Astrocyte (in vitro differentiated cells and primary cell): ENCODE data around the gene TULP4. TPM values are rescaled to one million over a fixed set of nuclear protein-coding genes. Genes with fewer than 3 reads are reported as not detected.

Source experiments
- DNase-seq: peaks from one replicate; pipeline ENCODE4 v3.0.0-alpha.2; 2010; ENCODE audit warnings: low read depth
- FAIRE-seq: peaks from 2 replicates; lab custom pipeline; 2011; peaks lifted over from hg19 to GRCh38; lab: Jason Lieb, UNC
- H2AFZ ChIP-seq: 2 replicates; pipeline ENCODE4 v1.6.0; 2012; ENCODE audit warnings: low read depth, low read length, inconsistent platforms
- H3K27ac ChIP-seq: 2 replicates; pipeline ENCODE4 v1.5.1; 2011; ENCODE audit warnings: low read depth, low read length, inconsistent platforms
- H3K27me3 ChIP-seq: 2 replicates; pipeline ENCODE4 v1.6.0; 2011; ENCODE audit warnings: low read length, inconsistent platforms; ENCODE audit not compliant: insufficient read depth
- H3K36me3 ChIP-seq: 2 replicates; pipeline ENCODE4 v1.5.1; 2011; ENCODE audit warnings: low read length, inconsistent platforms; ENCODE audit not compliant: insufficient read depth
- H3K4me1 ChIP-seq: 2 replicates; pipeline ENCODE4 v1.5.1; 2011; ENCODE audit warnings: low read length, inconsistent platforms; ENCODE audit not compliant: insufficient read depth
- H3K4me2 ChIP-seq: 2 replicates; pipeline ENCODE4 v1.6.0; 2012; ENCODE audit warnings: low read length, inconsistent platforms
- H3K4me3 ChIP-seq: 2 replicates; pipeline ENCODE4 v1.5.1; 2011; ENCODE audit warnings: low read depth, mild to moderate bottlenecking, low read length, inconsistent platforms; ENCODE audit not compliant: insufficient read depth
- H3K79me2 ChIP-seq: 2 replicates; pipeline ENCODE4 v1.6.0; 2012; ENCODE audit warnings: mild to moderate bottlenecking, low read length, inconsistent platforms; ENCODE audit not compliant: insufficient read depth
- H3K9ac ChIP-seq: 2 replicates; pipeline ENCODE4 v1.6.0; 2012; ENCODE audit warnings: mild to moderate bottlenecking, low read length, inconsistent platforms
- H3K9me3 ChIP-seq: 2 replicates; pipeline ENCODE4 v1.5.1; 2012; ENCODE audit warnings: low read depth, mild to moderate bottlenecking, low read length, inconsistent platforms; ENCODE audit not compliant: insufficient read depth
- H4K20me1 ChIP-seq: 2 replicates; pipeline ENCODE4 v1.6.0; 2012; ENCODE audit warnings: low read length, inconsistent platforms; ENCODE audit not compliant: insufficient read depth
- H3K27ac Mint-ChIP-seq: one replicate; pipeline ENCODE4 v1.8.0; 2021; ENCODE audit warnings: mild to moderate bottlenecking, mixed read lengths; ENCODE audit not compliant: unreplicated experiment
- H3K27me3 Mint-ChIP-seq: one replicate; pipeline ENCODE4 v1.8.0; 2021; ENCODE audit warnings: low read depth, mixed read lengths; ENCODE audit not compliant: unreplicated experiment
- H3K36me3 Mint-ChIP-seq: one replicate; pipeline ENCODE4 v1.8.0; 2021; ENCODE audit warnings: low read depth, mixed read lengths; ENCODE audit not compliant: unreplicated experiment
- H3K4me1 Mint-ChIP-seq: one replicate; pipeline ENCODE4 v1.8.0; 2021; ENCODE audit warnings: low read depth, mixed read lengths; ENCODE audit not compliant: unreplicated experiment
- H3K4me3 Mint-ChIP-seq: one replicate; pipeline ENCODE4 v1.8.0; 2021; ENCODE audit warnings: mild to moderate bottlenecking, moderate library complexity, mixed read lengths; ENCODE audit not compliant: unreplicated experiment
- H3K9me3 Mint-ChIP-seq: one replicate; pipeline ENCODE4 v1.8.0; 2021; ENCODE audit warnings: mild to moderate bottlenecking, mixed read lengths; ENCODE audit not compliant: unreplicated experiment
- EZH2 ChIP-seq: IDR thresholded peaks from 2 replicates; pipeline ENCODE4 v1.6.1; 2012; ENCODE audit warnings: mild to moderate bottlenecking, low read length, inconsistent platforms; ENCODE audit not compliant: insufficient read depth
- total RNA-seq: library from RNA; stranded (reverse); gene quantifications from 2 replicates; pipeline ENCODE4 v1.2.1, GENCODE V29; 2021
- TF ChIP-seq, protein P1 (sequence below): IDR thresholded peaks from 2 replicates; pipeline ENCODE4 v1.5.1; 2011; ENCODE audit warnings: low read depth, mild to moderate bottlenecking, inconsistent platforms, low read length, moderate library complexity; ENCODE audit not compliant: insufficient read depth

TULP4 gene
- total RNA-seq, 1 donor from 2014 or later, result 91.2 TPM

DNA sequence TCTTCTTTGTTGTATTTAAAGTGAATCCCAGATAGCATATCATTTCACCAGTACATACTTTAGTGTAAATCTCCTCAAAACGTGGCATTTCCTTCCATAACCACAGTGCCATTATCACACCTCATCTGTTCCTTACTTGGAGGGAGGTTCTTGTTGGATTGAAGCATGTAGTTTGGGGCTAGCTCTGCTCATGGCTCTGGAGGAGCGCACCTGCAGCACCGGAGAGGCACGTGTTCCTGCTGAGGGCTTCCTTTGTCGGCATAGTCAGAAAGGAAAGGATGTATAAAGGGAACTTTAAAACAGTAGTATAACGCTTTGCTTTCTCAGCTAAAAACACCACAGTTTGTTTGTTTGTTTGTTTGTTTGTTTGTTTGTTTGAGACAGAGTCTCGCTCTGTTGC, 126.0 kb downstream of the TULP4 start:
- peaks cover 2% of the 10 kb centered on the region for H3K4me1 Mint-ChIP-seq
- no peaks in the 10 kb centered on the region for H3K79me2 ChIP-seq
- TF ChIP-seq EZH2, result no peak
- TF ChIP-seq, protein P1, sequence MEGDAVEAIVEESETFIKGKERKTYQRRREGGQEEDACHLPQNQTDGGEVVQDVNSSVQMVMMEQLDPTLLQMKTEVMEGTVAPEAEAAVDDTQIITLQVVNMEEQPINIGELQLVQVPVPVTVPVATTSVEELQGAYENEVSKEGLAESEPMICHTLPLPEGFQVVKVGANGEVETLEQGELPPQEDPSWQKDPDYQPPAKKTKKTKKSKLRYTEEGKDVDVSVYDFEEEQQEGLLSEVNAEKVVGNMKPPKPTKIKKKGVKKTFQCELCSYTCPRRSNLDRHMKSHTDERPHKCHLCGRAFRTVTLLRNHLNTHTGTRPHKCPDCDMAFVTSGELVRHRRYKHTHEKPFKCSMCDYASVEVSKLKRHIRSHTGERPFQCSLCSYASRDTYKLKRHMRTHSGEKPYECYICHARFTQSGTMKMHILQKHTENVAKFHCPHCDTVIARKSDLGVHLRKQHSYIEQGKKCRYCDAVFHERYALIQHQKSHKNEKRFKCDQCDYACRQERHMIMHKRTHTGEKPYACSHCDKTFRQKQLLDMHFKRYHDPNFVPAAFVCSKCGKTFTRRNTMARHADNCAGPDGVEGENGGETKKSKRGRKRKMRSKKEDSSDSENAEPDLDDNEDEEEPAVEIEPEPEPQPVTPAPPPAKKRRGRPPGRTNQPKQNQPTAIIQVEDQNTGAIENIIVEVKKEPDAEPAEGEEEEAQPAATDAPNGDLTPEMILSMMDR, result no peak
- no peaks in the 10 kb centered on the region for H4K20me1 ChIP-seq
- no peaks in the 10 kb centered on the region for H3K27me3 ChIP-seq
- no peak overlapping the region for H3K9ac ChIP-seq
- DNase-seq, result no peak
- no peak for FAIRE-seq
- H3K27ac ChIP-seq, result no peak overlapping the region
- H3K9me3 ChIP-seq, result no peaks in the 10 kb centered on the region
- no peaks in the 10 kb centered on the region for H3K9me3 Mint-ChIP-seq
- no peaks in the 10 kb centered on the region for H3K36me3 ChIP-seq
- no peak overlapping the region for H3K27ac Mint-ChIP-seq
- no peak overlapping the region for H3K4me2 ChIP-seq
- peaks cover 26% of the 10 kb centered on the region for H3K36me3 Mint-ChIP-seq
- no peaks in the 10 kb centered on the region for H3K4me1 ChIP-seq
- no peak overlapping the region for H2AFZ ChIP-seq
- H3K4me3 ChIP-seq, result no peak overlapping the region
- no peaks in the 10 kb centered on the region for H3K27me3 Mint-ChIP-seq
- no peak overlapping the region for H3K4me3 Mint-ChIP-seq

DNA sequence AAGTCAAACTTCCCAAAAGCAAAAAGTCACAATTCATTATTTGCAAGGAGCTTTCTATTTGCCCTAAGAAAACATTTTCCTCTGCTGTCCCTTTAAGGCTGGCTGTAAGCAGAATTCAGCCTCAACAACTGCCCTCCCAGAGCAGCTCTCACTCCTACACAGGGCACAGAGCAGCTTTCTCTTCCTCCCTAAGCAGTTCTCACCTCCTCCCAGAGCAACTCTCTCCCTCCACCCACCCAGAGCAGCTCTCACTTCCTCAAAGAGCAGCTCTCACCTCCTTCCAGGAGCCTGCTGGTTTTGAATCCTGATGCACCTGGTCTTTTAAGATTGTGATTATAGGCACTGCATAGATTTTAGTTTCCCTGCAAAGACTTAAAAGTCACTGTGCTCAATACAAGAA, 127.0 kb downstream of the TULP4 start:
- Histone ChIP-seq H3K27me3 (no peaks in the 10 kb centered on the region), H3K4me2 (no peak overlapping the region), H3K9ac (no peak overlapping the region), H3K4me1 (no peaks in the 10 kb centered on the region), H4K20me1 (no peaks in the 10 kb centered on the region), H3K79me2 (no peaks in the 10 kb centered on the region), H3K4me3 (no peak overlapping the region), H3K36me3 (no peaks in the 10 kb centered on the region), H2AFZ (no peak overlapping the region), H3K27ac (no peak overlapping the region), H3K9me3 (no peaks in the 10 kb centered on the region)
- TF ChIP-seq EZH2, result no peak
- TF ChIP-seq, protein P1, result no peak
- H3K4me3 Mint-ChIP-seq, result no peak overlapping the region
- peaks cover 28% of the 10 kb centered on the region for H3K36me3 Mint-ChIP-seq
- H3K9me3 Mint-ChIP-seq, result no peaks in the 10 kb centered on the region
- DNase-seq (no peak), FAIRE-seq (no peak)
- peak overlapping the region; percentile 69 for H3K27ac Mint-ChIP-seq
- H3K27me3 Mint-ChIP-seq, result no peaks in the 10 kb centered on the region
- peaks cover 2% of the 10 kb centered on the region for H3K4me1 Mint-ChIP-seq

DNA sequence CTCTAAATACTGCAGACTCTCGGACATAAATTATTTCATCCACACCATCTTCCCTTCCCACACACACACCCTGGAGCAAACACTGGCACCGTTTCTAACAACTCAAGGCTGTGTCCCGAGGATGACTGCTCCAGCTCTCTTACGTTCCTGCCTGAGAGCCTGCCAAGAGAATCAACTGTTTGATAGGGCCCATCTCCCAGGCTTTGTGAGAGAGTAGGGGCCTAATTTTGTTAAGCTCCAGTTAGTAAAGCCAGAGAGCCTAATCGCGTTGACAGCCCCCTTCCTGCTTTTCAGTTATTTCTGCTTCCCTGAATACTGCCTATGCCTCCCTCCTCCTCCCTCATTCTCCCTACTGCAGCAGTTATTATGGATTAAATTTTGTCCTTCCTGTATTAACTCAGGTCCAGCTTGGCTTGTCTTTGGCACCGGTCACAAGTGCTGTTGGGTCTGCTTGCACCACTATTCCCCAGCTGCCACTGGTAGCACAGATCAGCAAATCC, 129.5 kb downstream of the TULP4 start:
- Histone ChIP-seq H3K4me1 (no peaks in the 10 kb centered on the region), H3K36me3 (no peaks in the 10 kb centered on the region), H3K4me3 (no peak overlapping the region), H3K4me2 (no peak overlapping the region), H3K27me3 (no peaks in the 10 kb centered on the region), H2AFZ (no peak overlapping the region), H3K27ac (no peak overlapping the region), H3K9ac (no peak overlapping the region), H4K20me1 (peaks cover 9% of the 10 kb centered on the region), H3K79me2 (no peaks in the 10 kb centered on the region), H3K9me3 (no peaks in the 10 kb centered on the region)
- Mint-ChIP-seq H3K4me3 (no peak overlapping the region), H3K4me1 (peaks cover 3% of the 10 kb centered on the region), H3K27me3 (no peaks in the 10 kb centered on the region), H3K36me3 (peaks cover 15% of the 10 kb centered on the region), H3K27ac (no peak overlapping the region), H3K9me3 (no peaks in the 10 kb centered on the region)
- DNase-seq (peak; percentile 44), FAIRE-seq (no peak)
- TF ChIP-seq, protein P1, result no peak
- TF ChIP-seq EZH2, result no peak
